GM21737 (cell line): Measurements from ENCODE around the gene P2RY12.
"Not testable (repeated sequence)": the region's sequence is repeated elsewhere in the genome, so short reads cannot be mapped to it uniquely, and the experiment has no call there.

ENCODE experiments used
- ATAC-seq: cut with Tn5 transposase; IDR thresholded peaks from one replicate; pipeline ENCODE4 v1.9.1; 2021; ENCODE audit warnings: mild to moderate bottlenecking, moderate library complexity; ENCODE audit not compliant: unreplicated experiment

Gene P2RY12

DNA sequence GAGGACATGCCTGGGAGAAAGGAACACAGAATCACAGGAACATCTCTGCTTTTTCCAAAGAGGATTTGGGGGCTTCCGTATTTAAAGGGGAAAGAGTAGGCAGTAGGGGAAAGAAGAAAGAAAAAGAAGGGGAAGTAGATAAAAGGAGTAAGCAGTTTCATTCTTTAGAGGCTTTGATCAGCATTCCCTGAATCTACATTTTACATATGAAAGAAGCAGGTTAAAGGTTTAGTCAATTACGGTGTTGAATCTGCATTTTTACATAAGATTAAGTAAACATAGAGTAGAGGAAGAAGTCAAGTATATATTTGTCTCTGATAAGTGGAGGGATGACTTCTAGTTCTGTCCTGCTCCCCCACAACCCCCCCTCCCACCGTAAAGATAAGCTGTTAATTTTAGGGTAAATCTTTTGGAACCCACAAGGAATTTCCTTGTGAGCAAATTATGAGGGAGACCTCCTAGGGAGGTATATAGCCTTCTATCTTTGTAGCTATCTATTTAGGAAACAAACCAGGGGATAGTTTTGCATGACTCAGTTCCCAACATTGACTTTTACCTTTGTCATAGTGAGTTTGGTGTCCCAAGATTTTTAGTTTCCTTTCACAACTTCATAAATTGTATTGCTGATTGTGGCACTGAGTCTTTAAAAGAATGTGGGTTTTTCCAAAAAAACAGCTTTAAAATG lies 8.7 kb upstream of the P2RY12 start:
- no peak for ATAC-seq

DNA sequence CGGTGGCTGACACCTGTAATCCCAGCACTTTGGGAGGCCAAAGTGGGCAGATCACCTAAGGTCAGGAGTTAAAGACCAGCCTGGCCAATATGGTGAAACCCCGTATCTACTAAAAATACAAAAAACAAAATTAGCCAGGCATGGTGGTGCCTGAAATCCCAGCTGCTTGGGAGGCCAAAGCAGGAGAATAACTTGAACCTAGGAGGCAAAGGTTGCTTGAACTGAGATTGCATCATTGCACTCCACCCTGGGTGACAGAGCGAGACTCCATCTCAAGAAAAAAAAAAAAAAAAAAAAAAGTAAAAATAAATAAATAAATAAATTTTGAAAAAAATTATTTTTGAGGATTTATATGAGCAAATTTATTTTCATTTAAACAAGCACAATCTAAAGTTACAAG lies 7.6 kb upstream of the P2RY12 start:
- not testable (repeated sequence) for ATAC-seq

DNA sequence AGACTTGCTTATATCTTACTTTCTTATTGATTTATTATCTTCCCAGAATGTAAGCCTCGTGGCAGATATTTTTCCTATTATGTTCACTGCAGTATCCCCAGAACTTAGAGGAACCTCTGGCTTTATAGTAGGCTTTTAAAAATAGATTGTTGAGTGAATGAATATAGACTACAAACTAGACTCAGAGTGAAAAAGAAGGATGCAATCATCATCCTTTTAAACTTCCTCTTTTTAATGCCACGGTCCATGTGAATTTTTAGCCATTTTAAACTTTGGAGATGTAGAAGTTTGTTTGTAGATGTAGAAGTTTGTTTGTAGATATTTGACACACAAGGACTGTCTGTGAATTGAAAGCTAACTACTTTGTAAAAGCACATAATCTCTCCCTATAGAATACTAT lies 7.2 kb upstream of the P2RY12 start:
- ATAC-seq = no peak

DNA sequence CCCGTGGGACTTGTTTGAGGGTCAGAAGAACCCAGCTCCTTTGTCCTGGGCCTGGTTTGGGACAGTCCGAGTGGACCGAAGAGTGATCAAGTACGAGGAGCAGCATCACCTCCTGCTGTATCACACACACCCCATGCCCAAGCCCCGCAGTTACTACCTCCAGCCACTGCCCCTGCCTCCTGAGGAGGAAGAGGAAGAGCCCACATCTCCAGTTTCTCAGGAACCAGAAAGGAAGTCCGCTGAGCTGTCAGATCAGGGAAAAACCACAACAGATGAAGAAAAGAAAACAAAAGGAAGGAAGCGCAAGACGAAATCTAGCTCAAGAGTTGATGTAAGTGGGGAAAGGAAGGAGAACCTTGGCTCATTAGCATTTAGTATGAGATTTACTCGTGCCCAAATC lies 3.3 kb upstream of the P2RY12 start:
- no peak for ATAC-seq

DNA sequence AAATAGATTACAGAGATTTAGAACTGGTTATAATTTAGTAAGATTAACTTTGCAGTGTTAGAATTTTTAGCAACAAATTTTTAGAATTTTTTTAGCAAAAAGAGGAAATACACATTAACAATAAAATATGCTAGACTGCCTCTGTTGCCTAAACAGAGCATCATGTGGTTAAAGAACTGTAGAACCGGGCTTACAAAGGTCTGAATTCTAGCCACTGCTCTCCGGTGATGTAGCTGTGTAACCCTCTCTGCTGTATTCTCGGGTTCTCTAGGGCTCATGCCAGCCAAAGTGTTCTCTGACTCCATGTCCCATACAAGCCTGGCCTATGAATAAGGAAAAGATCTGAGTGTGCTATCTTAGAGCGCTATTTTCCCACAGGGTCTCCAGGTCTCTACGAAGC lies 2.9 kb upstream of the P2RY12 start:
- no peak for ATAC-seq

DNA sequence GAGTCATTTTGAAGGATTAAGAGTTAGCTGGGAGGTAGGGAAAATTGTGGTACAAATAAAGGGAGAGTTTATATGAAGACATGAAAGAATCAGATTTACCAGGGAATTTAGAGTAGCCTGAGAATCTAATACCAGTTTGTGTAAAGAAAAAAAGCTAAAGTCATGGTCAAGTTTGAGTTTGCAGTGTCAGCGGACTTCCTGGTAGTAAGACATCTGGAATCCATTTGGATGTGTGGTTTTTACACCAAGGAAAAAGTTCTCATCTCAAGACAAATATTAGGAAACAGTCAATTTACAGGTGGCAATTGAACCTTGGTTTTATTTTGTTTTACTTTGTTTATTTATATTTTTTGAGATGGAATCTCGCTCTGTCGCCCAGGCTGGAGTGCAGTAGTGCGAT lies 1.5 kb upstream of the P2RY12 start:
- no peak for ATAC-seq

DNA sequence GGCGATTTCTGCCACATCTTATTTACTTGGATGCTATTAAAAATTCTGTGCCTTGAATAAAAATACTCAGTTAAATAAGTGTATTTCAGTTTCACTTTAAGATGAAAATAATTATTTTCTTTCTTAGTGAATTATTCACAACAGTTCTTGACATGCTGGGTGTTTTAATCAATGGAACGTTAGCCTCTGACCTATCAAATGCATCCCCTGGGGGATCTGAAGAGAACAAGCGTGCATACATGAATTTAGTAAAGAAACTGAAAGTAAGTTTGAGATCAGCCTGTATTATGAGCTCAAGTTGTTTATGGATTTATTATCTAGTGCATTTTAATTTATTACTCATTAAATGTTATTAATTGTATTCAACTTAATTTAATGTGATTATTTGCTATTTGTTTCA lies 597 bp downstream of the P2RY12 start:
- ATAC-seq = peak; percentile 68

DNA sequence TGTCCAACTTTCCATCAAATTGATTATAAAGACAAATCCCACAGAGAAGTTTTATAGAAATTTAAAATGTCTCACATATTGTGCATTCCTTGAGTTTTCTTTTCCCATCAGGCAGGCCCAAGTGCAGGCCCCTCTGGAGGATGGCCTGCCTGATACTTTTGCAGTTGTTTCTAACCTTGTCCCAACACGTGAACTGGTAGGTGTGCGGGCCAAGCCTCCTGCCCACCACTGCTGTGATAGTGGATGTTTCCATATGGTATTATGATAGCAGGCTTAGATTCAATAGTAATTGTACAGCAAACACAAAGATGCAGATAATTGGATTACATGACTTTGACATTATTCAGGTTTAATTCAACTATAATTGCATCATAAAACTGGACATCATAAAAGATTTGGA lies 1.4 kb downstream of the P2RY12 start:
- ATAC-seq = no peak

DNA sequence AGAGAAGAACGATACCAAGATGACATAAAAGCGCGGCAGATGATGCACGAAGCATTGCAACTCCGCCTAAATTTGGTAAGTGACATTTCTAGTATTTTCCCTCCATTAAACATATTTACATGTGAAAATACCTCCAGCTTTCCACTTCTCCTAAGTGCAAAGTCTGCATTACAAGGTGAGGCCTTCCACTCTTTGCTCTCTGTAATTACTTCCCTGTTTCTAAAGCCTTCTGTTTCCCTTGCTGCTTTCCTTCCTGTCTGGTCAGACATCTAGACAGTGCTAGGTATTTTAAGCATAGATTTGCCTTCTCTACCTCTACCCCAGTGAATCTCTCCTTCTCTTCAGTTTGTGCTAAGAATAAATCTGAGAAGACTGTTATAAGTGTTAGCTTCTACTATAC lies 1.9 kb downstream of the P2RY12 start:
- ATAC-seq = peak; percentile 45

DNA sequence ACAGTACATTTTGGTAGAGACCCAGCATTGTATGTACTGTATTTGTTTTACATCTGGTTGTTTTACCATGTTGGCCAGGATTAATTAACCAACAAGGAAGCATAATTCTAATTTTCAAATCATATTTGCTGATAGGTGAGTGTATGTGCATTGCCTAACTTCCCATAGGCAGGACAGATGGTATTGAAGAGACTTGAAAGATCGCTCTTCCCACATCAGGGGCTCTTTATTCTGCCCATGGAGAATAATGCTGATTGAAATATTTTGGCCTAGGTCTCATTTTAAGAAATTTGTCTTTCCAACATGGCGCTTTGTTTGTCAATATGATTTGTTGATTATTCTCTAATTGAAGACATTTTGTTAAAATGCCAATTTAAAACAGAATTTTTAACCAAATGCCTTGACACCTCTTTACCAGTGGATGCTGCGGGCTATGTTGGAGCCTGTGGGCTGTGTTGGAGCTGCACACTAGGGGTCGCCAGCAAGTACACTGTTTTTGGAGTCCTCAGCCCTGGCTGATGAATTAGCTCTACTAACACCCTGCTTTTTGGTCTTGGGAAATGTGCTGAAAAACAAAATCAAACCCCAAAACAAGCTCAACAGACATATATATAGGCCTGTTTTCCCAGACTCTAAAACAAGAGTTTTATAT lies 5.3 kb downstream of the P2RY12 start:
- ATAC-seq = no peak

DNA sequence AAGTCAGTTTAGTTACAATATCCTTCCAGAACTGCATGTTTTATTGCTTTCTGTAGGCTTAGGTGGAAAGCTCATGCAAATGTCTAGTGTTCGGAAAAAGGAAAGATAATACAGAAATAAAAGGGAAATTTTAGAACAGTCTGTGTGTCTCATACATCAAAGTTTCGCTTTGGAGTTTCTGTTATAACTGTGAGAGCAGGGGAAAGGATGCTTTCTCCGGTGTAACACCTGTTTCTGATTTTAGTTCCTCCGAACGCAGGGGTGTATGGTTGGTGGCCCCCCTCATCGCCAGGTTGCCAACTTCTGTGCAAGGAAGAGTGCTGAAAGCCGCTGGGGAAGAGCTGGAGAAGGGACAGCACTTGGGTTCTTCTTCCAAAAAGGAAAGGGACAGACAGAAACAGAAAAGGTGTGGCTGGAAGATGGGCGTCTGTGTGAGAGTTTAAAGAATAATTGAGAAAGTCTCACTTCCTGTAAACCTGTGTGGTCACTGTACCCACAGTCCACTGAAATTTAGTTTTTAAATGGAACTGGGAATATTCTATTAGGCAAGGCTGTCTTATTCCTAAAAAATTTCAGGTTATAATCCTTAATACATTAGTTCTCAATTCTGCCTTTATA lies 6.7 kb downstream of the P2RY12 start:
- ATAC-seq = no peak

DNA sequence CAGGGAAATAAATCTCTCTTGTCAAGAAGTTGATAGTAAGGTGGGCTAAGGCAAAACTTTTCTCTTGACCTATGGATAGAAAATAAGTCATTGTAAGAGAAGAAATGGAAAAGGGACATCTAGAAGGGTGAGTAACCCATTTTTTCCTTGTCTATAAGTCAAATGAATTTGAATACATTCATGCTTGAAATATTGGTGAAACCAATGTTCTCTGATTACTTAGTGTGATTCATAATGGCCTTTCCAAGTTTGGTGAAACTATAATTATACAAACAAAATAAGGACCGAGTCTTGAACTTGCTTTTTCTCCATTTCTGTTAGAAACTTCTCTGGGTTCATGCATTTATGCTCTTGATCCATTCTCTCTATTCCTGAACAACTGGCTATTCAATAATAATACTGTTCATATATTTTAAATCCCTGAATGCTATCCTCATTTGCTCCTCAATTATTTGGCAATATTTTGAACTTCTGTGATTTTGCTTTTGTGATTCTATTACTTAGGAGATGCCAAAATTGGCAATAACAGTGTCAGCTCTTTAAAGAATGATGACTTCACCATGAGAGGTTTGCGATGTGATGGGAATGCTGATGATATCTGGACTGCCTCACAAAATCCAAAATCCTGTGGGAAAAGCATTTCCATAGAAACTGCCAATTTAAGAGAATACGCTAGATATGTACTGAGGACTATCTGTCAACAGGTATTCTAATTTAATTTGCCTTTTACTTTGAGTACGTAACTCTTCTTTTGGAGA lies 12.3 kb downstream of the P2RY12 start:
- no peak for ATAC-seq

DNA sequence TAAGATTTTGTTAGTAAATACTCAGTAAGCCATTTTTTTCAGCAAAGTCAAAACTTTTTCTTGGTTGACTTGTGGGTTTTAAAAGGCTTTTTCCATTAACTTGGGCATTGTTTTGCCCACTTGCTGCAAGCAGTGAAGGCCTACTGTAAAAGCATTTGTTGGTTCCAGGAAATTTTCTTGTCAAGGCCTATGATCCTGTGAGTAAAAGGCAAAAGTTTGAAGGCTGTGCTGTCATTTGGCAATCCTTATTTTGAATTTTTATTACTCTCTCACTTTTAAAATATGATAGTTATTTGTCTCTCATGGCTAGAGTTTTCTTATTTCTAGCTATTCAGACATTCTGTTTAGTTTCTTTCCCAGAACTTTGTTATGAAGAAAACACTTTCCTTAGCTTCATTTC lies 13.0 kb downstream of the P2RY12 start:
- no peak for ATAC-seq

DNA sequence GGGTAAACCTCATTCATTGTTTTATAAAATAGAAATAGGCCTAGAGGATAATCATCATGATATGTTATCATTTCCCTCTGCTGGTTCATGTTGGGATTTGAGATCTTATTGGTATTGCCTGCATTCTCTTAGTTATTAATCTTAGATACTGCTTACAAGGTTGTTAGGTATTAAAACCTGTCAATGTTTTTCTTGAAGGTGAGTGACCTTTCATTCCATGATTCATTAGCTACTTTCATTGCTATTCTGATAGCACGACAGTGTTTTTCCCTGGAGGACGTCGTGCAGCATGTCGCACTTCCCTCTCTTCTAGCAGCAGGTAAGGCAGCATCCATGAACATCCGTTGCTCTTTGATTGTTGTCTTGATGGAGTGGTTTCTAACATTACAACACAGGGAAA lies 17.1 kb downstream of the P2RY12 start:
- no peak for ATAC-seq

DNA sequence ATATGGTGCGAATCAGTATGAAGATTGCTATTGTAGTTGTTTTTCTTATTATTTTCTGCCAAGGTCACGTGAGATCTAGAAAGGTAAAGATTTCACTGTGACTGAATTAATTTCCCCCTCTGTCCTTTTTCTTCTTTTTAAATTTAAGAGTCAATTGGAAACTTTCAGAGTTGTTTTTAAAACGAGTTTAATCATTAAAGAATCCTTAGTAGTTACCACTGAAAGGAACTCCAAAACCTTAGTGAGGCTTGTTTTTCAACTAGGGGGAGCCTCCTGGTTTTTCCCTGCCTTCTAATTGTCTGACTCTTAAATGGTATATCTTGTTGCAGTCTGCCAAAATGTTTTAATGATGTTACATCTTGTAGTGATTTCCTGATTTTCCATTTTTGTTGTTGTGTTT lies 17.6 kb downstream of the P2RY12 start:
- no peak for ATAC-seq

DNA sequence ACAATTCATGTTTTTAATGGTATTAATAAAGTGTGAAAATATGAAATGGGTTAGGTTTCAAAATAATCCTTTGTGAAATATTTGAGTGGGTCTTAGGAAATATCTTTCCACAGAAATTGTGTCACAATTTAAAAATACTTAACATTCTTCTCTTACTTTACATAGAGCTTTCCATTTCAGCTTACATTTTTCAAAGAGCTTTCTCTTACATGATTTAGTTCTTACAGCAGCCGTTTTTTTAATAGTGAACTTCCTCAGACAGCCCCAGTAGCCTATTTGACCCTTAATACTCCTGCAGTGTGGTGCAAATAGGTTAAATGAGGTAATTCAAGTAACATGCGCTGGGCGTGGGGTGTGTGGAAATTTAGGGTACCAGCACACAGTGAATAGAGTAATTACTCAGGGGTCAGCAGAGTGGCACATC lies 21.8 kb downstream of the P2RY12 start:
- ATAC-seq = no peak

DNA sequence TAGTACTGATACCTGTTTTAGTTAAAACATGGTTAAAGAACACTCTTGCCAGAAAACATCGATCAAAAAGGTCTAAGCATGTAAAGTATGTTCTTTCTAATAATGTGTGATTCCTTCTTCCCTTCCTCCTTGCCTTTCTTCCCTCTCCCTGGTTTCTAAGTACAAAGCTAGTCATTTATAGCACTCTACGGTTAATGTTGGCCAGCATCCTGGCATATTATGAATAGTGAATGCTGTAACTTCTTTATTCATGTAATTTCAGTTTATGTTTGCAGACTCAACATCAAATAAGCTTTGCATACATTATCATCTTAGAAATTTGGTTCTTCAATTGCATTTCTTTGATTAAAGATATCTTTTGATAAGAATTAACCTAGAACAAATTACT lies 27.1 kb downstream of the P2RY12 start:
- no peak for ATAC-seq

DNA sequence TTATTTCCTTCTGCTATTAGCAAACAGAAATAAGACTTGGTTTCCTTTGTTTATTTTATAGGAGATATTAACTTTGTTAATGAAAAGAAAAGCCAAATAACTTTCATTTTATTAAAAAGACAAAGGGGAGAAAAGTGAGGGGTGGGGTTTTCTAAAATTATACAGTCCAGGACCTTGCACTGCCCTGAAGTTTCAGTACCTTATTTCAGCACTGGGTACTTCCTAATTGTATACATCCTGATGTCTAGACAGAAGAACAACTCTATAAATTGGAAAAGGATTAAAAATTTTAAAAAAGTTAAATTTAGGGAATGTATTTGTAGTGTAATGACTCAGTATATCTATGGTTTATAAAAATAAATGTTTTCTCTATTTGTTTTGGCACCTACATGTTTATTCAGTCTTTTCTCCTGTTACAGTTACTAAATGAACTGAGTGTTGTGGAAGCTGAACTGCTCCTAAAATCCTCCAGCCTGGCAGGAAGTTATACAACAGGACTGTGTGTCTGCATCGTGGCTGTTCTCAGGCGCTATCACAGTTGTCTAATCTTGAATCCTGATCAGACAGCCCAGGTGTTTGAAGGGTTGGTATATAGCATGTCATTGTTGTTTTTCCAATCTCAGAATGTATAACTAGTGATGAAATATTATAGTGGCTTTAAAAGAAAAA lies 27.6 kb downstream of the P2RY12 start:
- ATAC-seq = no peak

DNA sequence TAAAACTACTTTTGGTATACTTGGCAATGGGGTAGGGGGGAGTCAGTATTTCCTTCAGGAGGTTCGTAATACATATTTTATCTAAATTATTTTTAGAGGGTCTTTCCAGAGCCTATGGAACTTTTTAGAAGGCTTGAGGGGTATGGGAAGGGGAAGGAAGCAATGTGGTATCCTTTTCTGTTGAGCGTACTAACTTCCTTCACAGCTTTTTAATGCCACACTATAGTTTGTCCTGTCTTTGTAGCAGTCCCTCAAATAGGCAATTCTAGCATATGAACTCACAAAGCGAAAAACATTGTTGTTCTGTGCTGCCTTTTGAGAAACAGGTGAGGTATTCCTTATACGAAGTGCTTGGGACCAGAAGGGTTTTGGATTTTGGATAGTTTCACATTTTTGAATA lies 32.9 kb downstream of the P2RY12 start:
- peak; percentile 16 for ATAC-seq

DNA sequence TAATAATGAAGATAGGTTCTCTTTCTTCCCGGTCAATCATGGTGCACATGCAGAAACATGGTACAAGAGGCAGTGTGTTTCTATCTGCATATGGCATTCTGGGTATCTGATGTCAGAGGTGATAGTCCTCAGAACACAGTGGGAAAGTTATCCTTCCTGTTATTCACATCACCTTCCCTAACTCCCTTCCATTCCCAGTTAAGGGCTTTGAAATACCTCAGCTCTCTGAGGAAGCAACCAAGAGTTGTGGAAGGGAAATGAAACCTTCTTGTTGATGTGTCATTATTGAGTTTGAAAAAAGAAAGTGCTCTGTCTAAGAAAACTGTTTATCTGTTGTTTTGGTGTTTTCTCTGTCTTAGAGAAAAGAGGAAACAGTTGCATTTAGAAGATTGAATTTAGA lies 33.3 kb downstream of the P2RY12 start:
- peak; percentile 69 for ATAC-seq

DNA sequence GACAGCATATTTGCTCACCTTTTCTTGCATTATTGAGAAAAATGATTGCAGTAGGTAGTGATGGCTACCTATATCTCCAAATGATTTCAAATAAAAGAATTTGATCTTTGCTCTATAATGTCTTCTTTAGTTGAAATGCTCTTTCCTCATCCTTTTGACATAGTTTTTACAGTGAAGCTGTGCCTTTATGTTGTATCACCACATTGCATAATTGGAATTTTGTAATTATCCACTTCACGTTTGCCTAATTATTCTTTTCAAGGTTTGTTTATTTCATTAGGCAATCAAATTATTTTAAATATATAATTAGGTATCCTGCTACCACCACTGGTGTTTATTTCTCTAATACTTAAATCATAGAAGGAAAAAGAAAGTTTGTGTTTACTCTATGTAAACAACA lies 33.9 kb downstream of the P2RY12 start:
- ATAC-seq = no peak
